Keratinocyte (primary cell): Measurements from ENCODE around the gene HOMER2.

Experiments
- CTCF ChIP-seq, 3 experiments: IDR thresholded peaks in 1 of 3; conservative IDR thresholded peaks in 1 of 3; optimal IDR thresholded peaks in 1 of 3; 2 replicates in 2 of 3; 3 replicates in 1 of 3; pipeline versions ENCODE3 to v1.5.1; 2011; ENCODE audit warnings: low read length in 3 of 3, mild to moderate bottlenecking in 3 of 3, moderate library complexity in 2 of 3, control low read depth in 1 of 3, inconsistent platforms in 1 of 3; ENCODE audit not compliant: insufficient read depth in 2 of 3; ENCODE audit errors: extremely low read depth in 1 of 3
- EZH2 ChIP-seq: IDR thresholded peaks from one replicate; pipeline ENCODE4 v1.6.1; 2012; ENCODE audit warnings: inconsistent platforms, mild to moderate bottlenecking, low read length, moderate library complexity

GRCh38 chr15:82979726-82980125 lies 27.2 kb upstream of the HOMER2 start:
- no peak for TF ChIP-seq CTCF (optimal IDR thresholded peaks at IDR 0.05 in 1 of 3, IDR thresholded peaks at IDR 0.05 in 1 of 3, conservative IDR thresholded peaks at IDR 0.05 in 1 of 3; ENCODE audit: extremely low read depth in 1 of 3, insufficient read depth in 2 of 3, low read length in 3 of 3)
- no peak for TF ChIP-seq EZH2
